ENCODE results near the gene DBT. TPM values are rescaled to one million over a fixed set of nuclear protein-coding genes. Genes with fewer than 3 reads are reported as not detected.

DBT gene
- total RNA-seq, 2 donors from 2014 or later: 5.2 to 6.3 TPM

DNA sequence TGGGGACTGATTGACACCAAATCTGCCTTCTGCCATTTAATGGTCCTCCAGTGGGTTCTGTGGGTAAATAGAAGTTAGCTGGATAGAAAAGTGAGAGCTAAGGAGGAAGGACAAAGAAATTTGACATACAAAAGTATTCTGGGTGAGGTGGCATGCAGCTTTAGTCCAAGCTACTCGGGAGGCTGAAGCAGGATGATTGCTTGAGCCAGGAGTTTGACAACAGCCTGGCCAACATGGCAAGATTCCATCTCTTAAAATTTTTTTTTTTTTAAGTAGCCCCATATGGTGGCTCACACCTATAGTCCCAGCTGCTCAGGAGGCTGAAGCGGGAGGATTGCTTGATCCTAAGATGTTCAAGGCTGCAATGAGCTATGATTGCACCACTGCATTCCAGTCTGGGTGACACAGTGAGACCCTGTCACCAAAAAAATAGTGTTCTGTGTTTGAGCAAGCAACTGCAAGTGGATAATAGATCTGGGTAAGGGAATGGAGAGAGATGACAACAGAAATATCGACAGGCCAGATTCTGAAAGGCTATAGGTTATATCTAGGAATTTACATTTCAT is 29.8 kb upstream of the DBT start:
- ATAC-seq: no peak
- WGBS, 2 donors: 70 to 77% methylated on average over 3 of the region's 3 CpGs
- TF ChIP-seq, protein P1, sequence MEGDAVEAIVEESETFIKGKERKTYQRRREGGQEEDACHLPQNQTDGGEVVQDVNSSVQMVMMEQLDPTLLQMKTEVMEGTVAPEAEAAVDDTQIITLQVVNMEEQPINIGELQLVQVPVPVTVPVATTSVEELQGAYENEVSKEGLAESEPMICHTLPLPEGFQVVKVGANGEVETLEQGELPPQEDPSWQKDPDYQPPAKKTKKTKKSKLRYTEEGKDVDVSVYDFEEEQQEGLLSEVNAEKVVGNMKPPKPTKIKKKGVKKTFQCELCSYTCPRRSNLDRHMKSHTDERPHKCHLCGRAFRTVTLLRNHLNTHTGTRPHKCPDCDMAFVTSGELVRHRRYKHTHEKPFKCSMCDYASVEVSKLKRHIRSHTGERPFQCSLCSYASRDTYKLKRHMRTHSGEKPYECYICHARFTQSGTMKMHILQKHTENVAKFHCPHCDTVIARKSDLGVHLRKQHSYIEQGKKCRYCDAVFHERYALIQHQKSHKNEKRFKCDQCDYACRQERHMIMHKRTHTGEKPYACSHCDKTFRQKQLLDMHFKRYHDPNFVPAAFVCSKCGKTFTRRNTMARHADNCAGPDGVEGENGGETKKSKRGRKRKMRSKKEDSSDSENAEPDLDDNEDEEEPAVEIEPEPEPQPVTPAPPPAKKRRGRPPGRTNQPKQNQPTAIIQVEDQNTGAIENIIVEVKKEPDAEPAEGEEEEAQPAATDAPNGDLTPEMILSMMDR (IDR thresholded peaks at IDR 0.05): no peak
- no peak for TF ChIP-seq POLR2A (IDR thresholded peaks at IDR 0.05)
- H3K27me3 ChIP-seq: no peaks in the 10 kb centered on the region
- H3K4me3 ChIP-seq: no peak overlapping the region
- intact Hi-C loops (cut with DNase I): loop anchor here (10.0 kb wide), 1 partner anchor 145 kb away; the partner anchor contains the start of genes SASS6 and TRMT13
- H3K4me1 ChIP-seq: peaks cover 7% of the 10 kb centered on the region
- no peaks in the 10 kb centered on the region for H3K9me3 ChIP-seq
- no peak overlapping the region for H3K27ac ChIP-seq
- H3K36me3 ChIP-seq (replicated peaks in 1 of 2; ENCODE audit: insufficient read depth in 1 of 2, low read depth in 2 of 2): peaks cover 12 to 24% of the 10 kb centered on the region in 2 donors
- no peak for DNase-seq

DNA sequence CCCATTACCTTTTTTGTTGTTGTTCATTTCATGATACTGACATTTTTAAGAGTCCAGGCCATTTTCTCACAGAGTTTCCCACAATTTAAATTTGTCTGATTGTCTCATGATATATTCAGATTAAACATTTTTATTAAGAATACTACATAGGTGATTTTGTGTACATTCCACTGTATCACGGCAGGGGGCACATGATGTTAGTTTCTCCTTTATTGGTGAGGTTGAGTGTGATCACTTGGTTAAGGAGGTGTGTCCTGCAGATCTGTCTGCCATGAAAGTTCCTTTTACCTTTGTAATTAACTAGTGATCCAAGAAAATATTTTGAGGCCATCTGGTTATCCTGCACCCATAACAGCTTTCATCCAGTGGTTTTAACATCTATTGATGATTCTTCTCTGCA is 28.2 kb upstream of the DBT start:
- H3K27ac ChIP-seq: no peak overlapping the region
- peaks cover 7% of the 10 kb centered on the region for H3K4me1 ChIP-seq
- H3K27me3 ChIP-seq: no peaks in the 10 kb centered on the region
- DNase-seq (no peak), ATAC-seq (no peak)
- TF ChIP-seq, protein P1 (IDR thresholded peaks at IDR 0.05): no peak
- WGBS, 2 donors: 43 to 80% methylated on average over 1 of the region's 1 CpG
- no peak overlapping the region for H3K4me3 ChIP-seq
- peaks cover 12 to 25% of the 10 kb centered on the region in 2 donors for H3K36me3 ChIP-seq (replicated peaks in 1 of 2; ENCODE audit: insufficient read depth in 1 of 2, low read depth in 2 of 2)
- H3K9me3 ChIP-seq: no peaks in the 10 kb centered on the region
- intact Hi-C loops (cut with DNase I): loop anchor here (10.0 kb wide), 1 partner anchor 143 kb away; the partner anchor contains the start of genes SASS6 and TRMT13

DNA sequence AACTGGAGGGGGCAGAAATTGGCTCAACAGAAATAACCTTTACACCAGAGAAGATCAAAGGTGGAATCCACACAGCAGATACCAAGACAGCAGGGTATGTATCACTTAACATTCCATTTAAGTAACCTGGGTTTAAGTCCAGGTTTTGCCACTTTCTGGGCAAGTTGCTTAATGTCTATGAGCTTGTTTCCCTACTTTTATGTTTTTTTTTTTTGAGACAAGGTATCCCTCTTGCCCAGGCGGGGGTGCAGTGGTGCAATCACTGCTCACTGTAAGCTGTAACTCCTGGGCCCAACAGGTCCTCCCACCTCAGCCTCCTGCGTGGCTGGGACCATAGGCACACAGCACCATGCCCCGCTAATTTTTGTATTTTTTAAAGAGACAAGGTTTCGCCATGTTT is 18.6 kb upstream of the DBT start:
- intact Hi-C loops (cut with DNase I): no loop called here
- Histone ChIP-seq H3K36me3 (replicated peaks in 1 of 2; ENCODE audit: insufficient read depth in 1 of 2, low read depth in 2 of 2) (peaks cover 0 to 9% of the 10 kb centered on the region in 2 donors), H3K4me1 (peaks cover 28% of the 10 kb centered on the region), H3K27ac (no peak overlapping the region), H3K4me3 (no peak overlapping the region), H3K9me3 (no peaks in the 10 kb centered on the region), H3K27me3 (no peaks in the 10 kb centered on the region)
- no peak for TF ChIP-seq POLR2A (IDR thresholded peaks at IDR 0.05)
- TF ChIP-seq, protein P1 (IDR thresholded peaks at IDR 0.05): no peak
- DNase-seq (no peak), ATAC-seq (no peak)
- 94 to 99% methylated on average over 4 of the region's 4 CpGs for WGBS, 2 donors

DNA sequence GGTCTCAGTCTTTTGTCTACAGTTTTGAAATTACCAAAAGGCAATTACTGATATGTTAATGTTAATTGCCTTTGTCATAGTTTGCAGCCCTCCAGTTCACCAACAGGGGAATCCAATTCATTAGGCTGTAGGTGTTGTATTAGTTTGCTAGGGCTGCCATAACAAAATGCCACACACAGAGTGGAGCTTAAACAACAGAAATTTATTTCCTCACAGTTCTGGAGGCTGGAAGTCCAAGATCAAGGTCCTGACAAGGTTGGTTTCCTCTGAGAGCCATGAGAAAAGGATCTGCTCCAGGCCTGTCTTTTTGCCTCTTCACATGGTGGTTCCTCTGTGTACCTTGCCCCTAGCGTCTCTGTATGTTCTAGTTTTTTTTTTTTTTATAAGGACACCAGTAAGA is 17.6 kb upstream of the DBT start:
- H3K4me3 ChIP-seq: peak overlapping the region in 1 of 2 donors; percentile 53
- no peaks in the 10 kb centered on the region for H3K27me3 ChIP-seq
- no peak for TF ChIP-seq POLR2A (IDR thresholded peaks at IDR 0.05)
- intact Hi-C loops (cut with DNase I): no loop called here
- no peak for ATAC-seq
- peaks cover 0 to 9% of the 10 kb centered on the region in 2 donors for H3K36me3 ChIP-seq (replicated peaks in 1 of 2; ENCODE audit: insufficient read depth in 1 of 2, low read depth in 2 of 2)
- WGBS, 2 donors: 77 to 87% methylated on average over 1 of the region's 1 CpG
- DNase-seq: no peak
- H3K9me3 ChIP-seq: no peaks in the 10 kb centered on the region
- no peak overlapping the region for H3K27ac ChIP-seq
- peaks cover 28% of the 10 kb centered on the region for H3K4me1 ChIP-seq

DNA sequence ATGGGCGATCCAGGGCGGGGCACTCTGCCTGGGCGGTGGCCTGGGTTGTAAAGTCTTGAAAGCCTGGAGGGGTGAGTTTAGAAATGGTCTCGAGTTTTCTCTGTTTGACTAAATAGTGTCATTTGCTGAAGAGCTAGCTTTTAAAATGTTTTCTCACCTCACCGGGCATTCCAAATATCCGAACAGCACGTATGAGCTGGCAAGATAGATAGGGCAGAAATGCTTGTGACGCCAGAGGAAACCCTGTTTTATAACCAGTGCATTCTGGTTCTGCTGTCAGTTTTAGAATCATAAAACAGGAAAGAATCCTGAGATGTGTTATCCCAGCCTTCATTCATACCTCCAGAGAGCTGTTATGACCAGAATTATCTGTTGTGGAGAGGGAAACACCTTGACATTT is 17.1 kb upstream of the DBT start:
- TF ChIP-seq POLR2A (IDR thresholded peaks at IDR 0.05): no peak
- TF ChIP-seq, protein P1 (IDR thresholded peaks at IDR 0.05): no peak
- DNase-seq (no peak), ATAC-seq (peak; percentile 19)
- H3K4me1 ChIP-seq: peaks cover 28% of the 10 kb centered on the region
- 0% methylated on average over 7 to 8 of the region's 8 CpGs for WGBS, 2 donors
- no peaks in the 10 kb centered on the region for H3K9me3 ChIP-seq
- H3K27ac ChIP-seq: peak overlapping the region in 3 of 4 donors; percentile 74 to 84 (median 79)
- peaks cover 0 to 9% of the 10 kb centered on the region in 2 donors for H3K36me3 ChIP-seq (replicated peaks in 1 of 2; ENCODE audit: insufficient read depth in 1 of 2, low read depth in 2 of 2)
- peak overlapping the region; percentile 10 to 53 for H3K4me3 ChIP-seq
- no peaks in the 10 kb centered on the region for H3K27me3 ChIP-seq
- intact Hi-C loops (cut with DNase I): no loop called here

Data from body of pancreas (tissue), 4 donors.